GM18511 (cell line): ENCODE results near the gene KCNQ1OT1.

Experiments
- ATAC-seq: cut with Tn5 transposase; IDR thresholded peaks from one replicate; pipeline ENCODE4 v1.9.1; 2021; ENCODE audit warnings: mild to moderate bottlenecking, moderate library complexity; ENCODE audit not compliant: unreplicated experiment

The KCNQ1OT1 gene

DNA sequence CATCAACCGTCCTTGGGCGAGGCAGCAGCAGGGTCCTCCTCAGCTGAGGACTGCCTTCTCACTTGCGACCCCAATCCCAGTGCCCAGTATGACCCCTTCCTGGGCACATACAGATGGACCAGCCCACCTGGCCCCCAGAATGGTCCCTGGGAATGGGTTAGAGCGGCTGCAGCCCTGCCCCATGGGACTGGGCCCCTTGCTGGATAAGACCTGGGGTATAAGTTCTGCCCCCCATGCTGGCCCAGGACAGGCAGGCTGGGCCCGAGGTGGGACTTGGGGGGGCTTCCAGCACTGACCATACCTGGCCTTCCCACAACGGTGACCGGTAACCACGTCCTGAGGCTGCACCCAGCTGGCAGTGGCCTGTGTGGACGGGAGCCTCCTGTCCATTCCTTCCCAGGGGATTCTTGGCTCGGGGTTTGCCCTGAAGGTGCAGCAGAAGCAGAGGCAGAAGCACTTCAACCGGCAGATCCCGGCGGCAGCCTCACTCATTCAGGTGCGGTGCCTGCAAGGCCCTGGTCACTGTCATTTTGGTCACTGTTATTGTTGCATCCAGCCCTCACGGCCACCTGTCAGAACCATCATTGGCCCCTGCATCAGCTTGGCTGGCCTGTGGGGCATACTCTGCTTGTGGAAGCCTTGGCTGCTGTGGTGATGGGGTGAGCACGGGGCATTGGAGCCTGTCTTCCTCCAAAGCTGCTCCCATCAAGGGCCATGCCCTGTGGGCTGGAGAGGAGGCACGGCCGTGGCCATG, 114.8 kb downstream of the KCNQ1OT1 start:
- ATAC-seq, result no peak

DNA sequence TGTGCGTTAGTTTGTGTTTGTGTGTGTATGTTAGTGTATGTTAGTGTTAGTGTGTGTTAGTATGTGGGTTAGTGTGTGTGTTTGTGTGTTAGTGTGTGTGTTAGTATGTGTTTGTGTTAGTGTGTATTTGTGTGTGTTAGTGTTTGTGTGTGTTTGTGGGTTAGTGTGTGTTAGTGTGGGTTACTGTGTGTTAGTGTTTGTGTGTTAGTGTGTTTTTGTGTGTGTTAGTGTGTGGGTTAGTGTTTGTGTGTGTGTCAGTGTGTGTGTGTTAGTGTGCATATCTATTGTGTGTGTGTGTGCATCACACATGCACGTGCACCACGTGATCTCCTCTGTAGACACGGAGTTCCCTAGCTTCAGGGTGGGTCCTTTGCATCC, 115.4 kb downstream of the KCNQ1OT1 start:
- no peak for ATAC-seq

DNA sequence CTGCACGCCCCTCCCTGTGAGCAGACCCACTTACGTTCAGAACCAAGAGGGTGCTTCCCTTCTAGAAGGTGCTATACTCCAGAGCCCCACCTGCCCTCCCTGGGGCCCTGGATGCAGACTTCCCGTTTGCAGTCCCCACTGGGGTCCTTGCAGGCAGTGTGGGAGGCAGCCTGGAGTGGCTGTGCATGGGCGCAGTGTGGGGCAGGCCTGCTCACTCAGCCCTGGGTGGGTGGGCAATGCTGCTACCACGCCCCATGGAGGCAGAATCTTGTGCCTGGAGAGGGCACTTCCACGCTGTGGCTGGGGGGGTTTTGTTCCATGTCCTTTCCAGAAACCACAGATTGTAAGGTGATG, 116.2 kb downstream of the KCNQ1OT1 start:
- no peak for ATAC-seq

GRCh38 chr11:2582946-2583604, 116.7 kb downstream of the KCNQ1OT1 start:
- no peak for ATAC-seq

DNA sequence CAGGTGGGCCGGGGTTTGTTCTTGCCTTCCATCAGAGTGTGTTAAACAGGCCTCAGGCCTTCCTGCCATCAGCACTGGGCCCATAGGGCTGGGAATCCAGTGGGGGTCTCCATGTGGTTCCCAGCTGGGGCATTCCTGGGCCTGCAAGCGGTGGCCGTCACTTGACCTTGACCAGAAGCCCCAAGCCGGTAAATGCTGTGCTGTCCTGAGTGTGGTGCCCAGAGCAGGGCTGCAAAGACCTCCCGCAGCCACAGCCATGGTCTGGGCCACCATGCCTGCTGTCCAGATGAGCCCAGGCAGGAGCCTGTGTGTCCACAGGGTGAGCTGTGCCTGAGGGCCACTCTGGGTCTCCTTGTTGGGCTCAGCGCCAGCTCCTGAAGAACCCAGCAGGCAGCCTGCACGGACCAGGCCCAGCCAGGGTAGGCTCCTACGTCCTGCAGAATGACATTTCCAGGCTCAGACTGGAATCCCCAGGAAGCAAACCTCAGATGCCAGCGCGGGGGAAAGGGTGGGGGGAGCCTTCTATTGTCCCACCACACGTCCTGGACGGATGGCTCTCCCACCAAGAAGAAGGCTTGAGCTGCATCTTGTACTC, 117.3 kb downstream of the KCNQ1OT1 start:
- no peak for ATAC-seq

DNA sequence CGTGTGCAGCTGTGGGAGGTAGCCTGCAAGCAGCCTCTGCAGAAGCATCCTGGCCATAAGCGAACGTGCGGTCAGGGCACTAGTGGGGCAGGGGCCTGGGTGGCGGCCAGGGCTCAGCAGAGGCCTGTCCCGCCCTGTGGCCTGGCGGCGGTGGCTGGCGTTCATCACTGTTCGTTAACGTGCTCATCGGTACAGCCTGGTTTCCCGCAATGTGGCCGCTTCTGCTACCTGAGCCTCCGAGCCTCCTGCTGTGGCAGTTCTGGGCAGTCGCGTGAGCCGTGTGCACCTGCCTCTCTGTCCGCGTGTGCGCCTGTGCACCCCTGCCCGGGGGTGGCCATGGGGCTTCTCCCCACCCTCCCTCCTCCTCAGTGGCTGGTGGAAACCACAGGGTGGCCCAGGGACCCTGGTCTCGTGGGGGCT, 117.9 kb downstream of the KCNQ1OT1 start:
- no peak for ATAC-seq

DNA sequence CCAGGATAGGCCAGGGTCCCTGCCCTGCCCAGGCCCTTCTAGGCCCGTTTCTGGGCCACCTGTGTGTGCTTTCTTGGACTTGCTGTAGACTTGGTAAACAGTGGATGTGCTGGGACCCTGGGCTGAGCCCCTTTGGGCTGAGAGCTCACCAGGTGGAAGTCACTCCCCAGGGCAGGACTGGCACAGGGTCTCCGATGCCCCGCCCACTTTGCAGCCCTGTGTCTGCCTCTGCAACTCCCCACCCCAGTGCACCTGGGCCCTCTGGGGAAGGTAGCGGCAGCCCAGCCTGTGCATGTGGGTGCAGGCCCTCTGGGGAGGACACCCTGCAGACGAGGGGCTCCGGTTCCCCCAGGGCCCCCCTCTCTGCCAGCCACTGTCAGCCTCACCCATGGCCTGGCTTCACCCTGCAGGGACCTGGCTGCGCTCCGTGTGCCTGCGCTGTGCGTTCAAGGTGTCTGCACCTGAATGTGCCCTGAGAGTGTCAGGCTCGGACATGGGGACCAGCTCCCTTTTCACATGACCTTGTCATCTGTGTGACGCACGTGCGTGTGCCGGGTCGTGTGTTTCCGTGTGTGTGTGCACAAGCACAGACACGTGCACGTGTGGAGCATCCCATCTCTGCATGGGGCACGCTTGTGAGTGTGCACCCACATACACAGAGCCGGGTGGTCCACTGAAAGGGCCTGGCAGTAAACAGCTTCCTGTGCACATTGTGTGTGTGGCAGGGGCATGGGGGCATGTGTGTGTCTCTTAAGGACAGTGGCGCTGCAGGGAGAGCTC, 118.5 kb downstream of the KCNQ1OT1 start:
- ATAC-seq, result no peak

- ATAC-seq, result no peak
Measured at GRCh38 chr11:2580571-2581001, 119.2 kb downstream of the KCNQ1OT1 start.

- ATAC-seq, result no peak
Measured at GRCh38 chr11:2580061-2580421, 119.8 kb downstream of the KCNQ1OT1 start.

- ATAC-seq, result no peak
Measured at GRCh38 chr11:2579315-2580060, 120.3 kb downstream of the KCNQ1OT1 start.

DNA sequence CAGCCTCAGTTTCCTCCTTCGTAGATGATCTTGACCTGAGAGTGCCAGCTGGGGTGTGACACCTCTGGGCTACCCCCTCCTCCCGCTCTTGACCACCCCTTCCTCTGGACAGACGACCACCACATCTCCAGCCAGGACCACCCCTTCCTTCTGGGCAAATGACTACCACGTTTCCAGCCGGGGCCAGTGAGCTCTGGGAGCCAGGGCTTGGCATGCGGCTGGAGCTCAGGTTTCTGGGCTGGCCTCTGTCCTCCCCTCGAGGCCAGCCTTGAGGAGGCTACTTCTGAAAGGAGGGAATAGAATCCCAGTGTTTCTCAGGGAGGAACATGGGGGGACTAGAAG, 120.9 kb downstream of the KCNQ1OT1 start:
- ATAC-seq, result no peak

DNA sequence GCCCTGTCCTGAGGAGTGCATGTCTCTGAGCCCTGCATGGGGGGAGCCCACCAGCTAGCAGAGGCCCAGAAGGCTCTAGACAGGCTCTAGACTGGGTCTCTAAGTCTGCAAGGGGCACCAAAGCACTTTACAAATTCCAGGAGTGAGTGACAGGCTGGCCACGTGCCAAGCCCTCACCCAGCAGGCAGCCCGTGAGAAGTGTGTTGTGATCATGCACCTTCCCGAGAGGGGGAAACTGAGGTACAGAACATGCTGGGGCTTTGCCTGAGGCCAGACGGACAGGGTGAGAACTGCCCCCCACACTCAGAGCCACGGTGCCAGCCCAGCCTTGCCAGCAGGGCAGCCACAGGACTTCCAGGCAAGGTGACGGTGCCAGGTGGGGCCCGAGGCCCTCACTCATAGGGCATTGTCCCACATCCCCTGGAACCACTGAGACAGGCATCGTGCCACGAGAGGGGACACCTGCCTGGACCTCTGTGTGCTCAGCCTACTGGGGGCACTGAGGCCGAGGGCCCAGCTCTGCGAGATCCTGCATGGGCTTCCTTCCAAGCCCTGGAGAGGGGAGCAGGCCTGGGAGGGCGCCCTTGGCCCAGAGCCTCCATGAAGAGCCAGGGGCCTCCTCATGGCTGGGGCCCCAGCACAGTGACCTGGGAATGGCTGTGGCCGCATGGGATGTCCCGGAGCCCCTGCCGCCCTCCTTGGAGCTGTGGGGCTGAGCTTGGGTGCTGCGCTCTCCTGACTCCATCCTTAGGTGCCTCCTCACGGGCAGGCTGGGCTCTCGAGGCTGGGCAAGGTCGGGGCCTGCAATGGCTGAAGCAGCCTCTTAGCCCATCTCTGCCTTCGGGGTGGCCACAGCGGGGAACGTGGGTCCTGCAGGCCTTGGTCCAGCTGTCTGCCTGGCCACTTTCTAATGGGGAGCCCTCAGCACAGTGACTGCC, 121.5 kb downstream of the KCNQ1OT1 start:
- ATAC-seq, result no peak

- ATAC-seq, result no peak
Measured at GRCh38 chr11:2577031-2577990, 122.5 kb downstream of the KCNQ1OT1 start.

GRCh38 chr11:2576549-2576948, 123.2 kb downstream of the KCNQ1OT1 start:
- ATAC-seq, result no peak

DNA sequence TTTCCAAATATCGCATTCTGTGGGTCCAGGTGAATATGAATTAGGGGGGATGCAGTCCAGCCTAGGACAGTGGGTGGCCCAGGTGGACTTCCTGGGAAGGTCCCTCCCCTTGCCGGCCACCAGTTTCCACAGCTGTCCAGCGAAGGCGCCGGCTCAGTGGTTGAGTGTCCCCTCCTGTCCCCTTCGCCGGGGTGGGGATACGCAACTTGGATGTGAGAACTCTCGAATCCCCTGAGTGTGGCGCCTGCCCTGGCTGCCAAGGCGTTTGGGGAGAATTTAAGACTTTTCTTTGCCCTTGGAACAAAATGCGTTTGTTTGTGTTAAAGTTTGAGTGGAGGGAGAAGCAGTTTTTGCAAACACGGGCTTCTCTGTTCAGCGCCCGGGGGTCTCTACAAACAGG, 123.7 kb downstream of the KCNQ1OT1 start:
- ATAC-seq, result no peak

DNA sequence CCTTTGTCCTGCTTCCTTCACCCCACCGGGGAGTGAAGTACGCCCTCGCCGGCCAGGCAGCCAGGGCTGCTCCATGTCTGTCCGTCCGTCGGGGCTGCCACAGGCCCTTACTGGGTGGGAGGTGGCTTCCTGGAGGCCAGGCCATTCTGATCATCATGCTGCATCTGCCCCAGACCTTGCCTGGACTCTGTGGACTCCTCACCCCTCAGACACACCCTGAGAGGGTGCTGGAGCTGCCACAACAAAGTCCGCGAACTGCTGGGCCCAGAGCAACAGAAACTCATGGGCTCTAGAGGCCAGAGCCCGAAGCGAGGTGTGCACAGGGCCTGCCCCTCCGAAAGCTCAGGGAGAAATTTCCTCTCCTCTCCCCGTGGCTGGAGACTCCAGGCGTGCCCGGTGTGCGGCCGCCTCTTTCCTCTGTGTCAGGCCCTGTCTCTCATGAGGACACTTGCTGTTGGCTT, 124.2 kb downstream of the KCNQ1OT1 start:
- no peak for ATAC-seq

GRCh38 chr11:2574553-2575535, 125.0 kb downstream of the KCNQ1OT1 start:
- ATAC-seq, result no peak
